ENCODE data around the gene MRPL36. TPM values are rescaled to one million over a fixed set of nuclear protein-coding genes. Genes with fewer than 3 reads are reported as not detected.

The MRPL36 gene
- total RNA-seq, 1 donor from 2014 or later: 29.4 TPM

DNA sequence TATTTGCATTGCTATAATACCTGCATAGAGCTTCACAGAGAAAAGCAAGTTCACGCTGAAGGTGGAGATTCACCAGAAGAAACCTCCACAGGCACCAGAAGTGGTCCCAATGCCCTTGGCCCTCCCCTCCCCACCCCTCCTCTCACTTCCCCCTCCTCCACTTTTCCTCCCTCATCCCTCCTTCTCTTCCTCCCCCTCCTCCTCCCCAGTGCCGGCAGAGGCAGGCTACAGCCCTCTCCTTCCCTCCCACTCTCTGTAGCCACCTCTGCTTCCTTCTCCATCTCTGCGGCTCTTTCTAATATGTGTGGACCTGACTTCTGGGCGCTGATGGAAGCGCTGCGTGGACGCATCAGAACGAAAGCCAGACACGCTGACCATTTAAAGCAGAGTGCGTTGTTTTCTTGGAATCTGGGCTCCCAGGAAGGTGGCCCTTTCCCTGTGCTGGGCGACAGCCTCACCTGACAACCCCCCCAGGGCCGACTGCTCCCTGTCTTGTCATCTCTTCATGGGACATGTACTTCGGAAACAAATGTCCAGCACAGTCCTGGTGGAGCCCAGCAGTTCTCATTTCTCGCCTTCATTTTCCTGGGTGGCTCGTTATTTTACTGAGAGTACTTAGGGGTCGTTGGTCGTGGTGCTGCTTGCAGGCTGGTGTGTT is 31.1 kb upstream of the MRPL36 start:
- DNase-seq (peak; percentile 27), ATAC-seq (no peak)
- Histone ChIP-seq H3K4me3 (no peak overlapping the region), H3K27me3 (peaks cover 13% of the 10 kb centered on the region), H3K4me1 (no peaks in the 10 kb centered on the region), H3K9me3 (no peaks in the 10 kb centered on the region), H3K27ac (no peak overlapping the region), H3K36me3 (no peaks in the 10 kb centered on the region)
- TF ChIP-seq, protein P1, sequence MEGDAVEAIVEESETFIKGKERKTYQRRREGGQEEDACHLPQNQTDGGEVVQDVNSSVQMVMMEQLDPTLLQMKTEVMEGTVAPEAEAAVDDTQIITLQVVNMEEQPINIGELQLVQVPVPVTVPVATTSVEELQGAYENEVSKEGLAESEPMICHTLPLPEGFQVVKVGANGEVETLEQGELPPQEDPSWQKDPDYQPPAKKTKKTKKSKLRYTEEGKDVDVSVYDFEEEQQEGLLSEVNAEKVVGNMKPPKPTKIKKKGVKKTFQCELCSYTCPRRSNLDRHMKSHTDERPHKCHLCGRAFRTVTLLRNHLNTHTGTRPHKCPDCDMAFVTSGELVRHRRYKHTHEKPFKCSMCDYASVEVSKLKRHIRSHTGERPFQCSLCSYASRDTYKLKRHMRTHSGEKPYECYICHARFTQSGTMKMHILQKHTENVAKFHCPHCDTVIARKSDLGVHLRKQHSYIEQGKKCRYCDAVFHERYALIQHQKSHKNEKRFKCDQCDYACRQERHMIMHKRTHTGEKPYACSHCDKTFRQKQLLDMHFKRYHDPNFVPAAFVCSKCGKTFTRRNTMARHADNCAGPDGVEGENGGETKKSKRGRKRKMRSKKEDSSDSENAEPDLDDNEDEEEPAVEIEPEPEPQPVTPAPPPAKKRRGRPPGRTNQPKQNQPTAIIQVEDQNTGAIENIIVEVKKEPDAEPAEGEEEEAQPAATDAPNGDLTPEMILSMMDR (IDR thresholded peaks at IDR 0.05): no peak
- intact Hi-C loops (cut with DNase I): no loop called here

DNA sequence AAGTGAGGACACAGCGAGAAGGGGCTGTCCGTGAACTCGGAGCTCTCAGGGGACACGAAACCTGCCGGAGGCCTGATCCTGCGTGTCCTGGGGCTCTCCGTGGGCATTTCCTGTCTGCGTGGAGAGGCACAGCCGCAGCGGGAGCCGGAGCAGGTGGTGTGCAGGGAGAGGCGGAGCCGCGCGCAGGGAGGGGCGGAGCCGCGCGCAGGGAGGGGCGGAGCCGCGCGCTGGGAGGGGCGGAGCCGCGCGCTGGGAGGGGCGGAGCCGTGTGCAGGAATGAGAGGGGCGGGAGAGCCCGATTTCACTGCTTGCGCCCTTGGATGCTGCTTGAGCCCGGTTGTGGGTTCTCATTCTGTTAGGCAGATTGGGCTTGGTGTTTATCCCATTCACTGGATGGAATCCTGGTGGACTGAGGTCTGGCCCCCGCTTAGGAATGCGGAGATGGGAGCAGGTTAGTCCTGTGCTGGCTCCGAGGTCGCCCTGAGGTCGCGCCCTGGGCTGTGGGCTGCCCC is 28.3 kb upstream of the MRPL36 start:
- H3K9me3 ChIP-seq: no peaks in the 10 kb centered on the region
- intact Hi-C loops (cut with DNase I): no loop called here
- TF ChIP-seq, protein P1 (IDR thresholded peaks at IDR 0.05): no peak
- no peak overlapping the region for H3K4me3 ChIP-seq
- ATAC-seq (peak; percentile 29), DNase-seq (peak; percentile 37)
- no peaks in the 10 kb centered on the region for H3K36me3 ChIP-seq
- no peak overlapping the region for H3K27ac ChIP-seq
- no peaks in the 10 kb centered on the region for H3K4me1 ChIP-seq
- H3K27me3 ChIP-seq: no peaks in the 10 kb centered on the region

DNA sequence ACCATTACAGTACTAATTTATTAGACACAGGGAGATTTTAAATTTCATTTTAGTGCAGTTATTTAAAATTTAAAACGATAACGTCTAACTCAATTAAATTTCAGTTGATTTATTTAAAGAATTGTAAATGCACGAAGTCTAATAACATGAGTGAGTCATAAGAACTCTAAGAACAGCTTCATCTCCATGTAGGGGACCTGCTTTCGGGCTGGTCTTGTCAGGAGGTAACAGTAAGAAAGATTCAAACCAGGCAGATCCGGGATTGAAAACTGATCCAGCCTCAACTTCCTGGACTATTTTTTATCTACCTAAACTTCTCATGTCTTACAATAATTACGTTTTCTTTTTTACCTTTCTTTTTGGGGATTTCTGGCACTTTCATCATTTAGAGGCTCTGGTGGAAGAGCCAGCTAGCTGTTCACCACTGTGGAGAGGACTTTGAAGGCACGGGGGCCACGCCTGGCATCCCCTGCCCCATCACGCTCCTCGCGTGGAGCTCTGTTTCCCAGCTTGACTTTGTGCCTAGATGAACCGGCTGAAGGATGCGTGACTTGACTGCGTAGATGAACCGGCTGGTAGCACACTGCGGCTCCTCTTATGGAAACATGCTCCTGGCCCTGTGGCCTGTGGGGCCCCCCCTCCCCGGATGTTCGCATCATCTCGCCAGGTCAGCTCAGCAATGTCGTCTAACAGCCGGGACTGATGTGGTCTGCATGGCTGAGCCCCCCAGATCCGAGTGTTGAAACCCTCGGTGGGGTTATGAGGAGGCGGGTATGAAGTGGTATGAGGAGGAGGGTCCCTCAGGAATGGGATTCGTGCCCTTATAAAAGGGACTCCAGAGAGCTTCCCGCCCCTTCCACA is 27.6 kb upstream of the MRPL36 start:
- Histone ChIP-seq H3K27ac (no peak overlapping the region), H3K36me3 (no peaks in the 10 kb centered on the region), H3K27me3 (no peaks in the 10 kb centered on the region), H3K4me3 (no peak overlapping the region), H3K4me1 (no peaks in the 10 kb centered on the region), H3K9me3 (no peaks in the 10 kb centered on the region)
- intact Hi-C loops (cut with DNase I): no loop called here
- TF ChIP-seq, protein P1 (IDR thresholded peaks at IDR 0.05): no peak
- DNase-seq (no peak), ATAC-seq (no peak)

DNA sequence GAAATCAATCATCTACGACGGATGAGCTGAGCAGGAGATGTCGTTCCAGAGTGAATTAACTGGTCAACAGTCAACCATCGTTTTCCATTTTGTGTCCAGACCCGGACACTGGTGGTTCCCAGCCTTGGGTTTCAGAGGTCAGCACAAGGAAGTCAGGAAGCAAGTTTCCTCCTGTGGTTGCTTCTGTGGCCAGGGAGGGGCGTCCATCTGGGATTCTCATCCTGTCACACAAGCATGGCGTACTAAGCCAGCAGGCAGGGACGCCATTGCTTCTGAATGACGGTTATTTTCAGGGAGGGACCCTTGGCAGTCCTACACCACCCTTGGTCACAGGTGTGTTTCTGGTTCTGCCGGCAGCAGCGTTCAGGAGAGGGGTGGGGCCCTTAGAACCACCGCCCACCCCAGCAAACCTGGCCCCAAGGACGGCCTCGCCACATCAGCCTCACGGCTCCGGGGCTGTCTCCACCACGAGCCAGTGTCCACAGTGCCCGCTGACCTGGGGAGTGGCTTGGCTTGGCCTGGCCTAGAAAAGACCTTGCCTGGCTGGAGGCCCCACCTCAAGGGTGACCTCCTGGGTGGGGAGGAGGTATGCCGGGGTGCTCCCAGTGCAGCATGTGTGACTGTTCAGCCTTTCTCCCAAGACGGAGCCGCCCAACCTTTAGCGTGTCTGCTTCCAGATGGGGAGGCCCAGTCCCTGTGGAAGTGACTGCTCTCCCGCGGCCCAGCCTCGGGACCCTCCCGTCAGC is 26.8 kb upstream of the MRPL36 start:
- TF ChIP-seq, protein P1 (IDR thresholded peaks at IDR 0.05): no peak
- Histone ChIP-seq H3K4me1 (no peaks in the 10 kb centered on the region), H3K27ac (no peak overlapping the region), H3K4me3 (no peak overlapping the region), H3K9me3 (no peaks in the 10 kb centered on the region), H3K27me3 (no peaks in the 10 kb centered on the region), H3K36me3 (no peaks in the 10 kb centered on the region)
- no peak for DNase-seq
- ATAC-seq: no peak
- intact Hi-C loops (cut with DNase I): no loop called here

DNA sequence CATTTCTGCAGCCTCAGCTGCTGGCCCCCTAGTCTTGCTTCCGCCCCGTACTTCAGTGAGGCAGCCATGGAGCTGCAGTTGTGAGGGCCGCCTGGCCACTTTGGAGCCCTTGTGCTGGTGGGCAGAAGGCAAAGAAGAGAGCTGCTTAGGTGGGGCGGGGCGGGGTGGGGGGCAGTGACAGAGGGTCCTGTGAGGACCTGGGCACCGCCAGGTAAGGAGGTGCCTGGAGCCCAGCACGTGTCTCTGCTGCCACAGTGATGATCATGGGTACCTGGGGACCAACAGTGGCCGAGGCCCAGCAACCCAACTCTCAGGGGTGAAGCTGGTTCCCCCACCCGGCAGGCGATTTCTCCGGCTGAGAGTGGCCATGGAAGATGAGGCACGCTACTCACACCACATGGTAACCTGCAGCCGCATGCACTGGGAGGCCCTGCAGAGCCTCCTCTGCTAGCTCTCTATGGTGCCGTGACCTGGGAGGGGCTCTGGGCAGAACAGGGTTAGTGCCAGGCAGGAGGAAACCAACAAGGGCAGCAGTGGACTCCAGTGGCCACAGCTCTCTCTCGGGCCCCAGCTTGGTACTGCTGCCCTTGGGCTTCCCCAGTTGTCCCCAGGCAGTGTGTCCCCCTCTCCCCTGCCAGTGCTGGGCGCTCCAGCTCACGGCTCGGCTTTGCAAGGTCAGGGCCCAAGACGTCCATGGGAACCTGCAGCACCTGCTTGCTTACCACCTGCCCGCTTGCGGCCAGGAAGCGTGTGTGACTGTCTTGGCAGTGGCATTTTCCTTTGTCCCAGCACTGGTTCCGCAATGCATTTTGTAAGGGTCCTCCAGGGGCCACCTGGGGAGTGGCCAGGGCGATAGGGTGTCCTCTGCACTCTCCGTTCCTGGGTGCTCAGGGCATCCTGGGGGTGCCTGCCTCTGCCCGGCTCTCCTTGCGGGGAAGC is 25.5 kb upstream of the MRPL36 start:
- ATAC-seq (no peak), DNase-seq (no peak)
- no peaks in the 10 kb centered on the region for H3K4me1 ChIP-seq
- H3K36me3 ChIP-seq: peaks cover 10% of the 10 kb centered on the region
- intact Hi-C loops (cut with DNase I): no loop called here
- no peak overlapping the region for H3K27ac ChIP-seq
- TF ChIP-seq, protein P1 (IDR thresholded peaks at IDR 0.05): no peak
- no peaks in the 10 kb centered on the region for H3K9me3 ChIP-seq
- H3K27me3 ChIP-seq: no peaks in the 10 kb centered on the region
- no peak overlapping the region for H3K4me3 ChIP-seq
